ENCODE data around the gene BOLA2B. TPM values are rescaled to one million over a fixed set of nuclear protein-coding genes. Genes with fewer than 3 reads are reported as not detected.
"Not testable (repeated sequence)": the region's sequence is repeated elsewhere in the genome, so short reads cannot be mapped to it uniquely, and the experiment has no call there.

Gene BOLA2B
- total RNA-seq, 1 donor from 2014 or later, result 77.7 TPM

DNA sequence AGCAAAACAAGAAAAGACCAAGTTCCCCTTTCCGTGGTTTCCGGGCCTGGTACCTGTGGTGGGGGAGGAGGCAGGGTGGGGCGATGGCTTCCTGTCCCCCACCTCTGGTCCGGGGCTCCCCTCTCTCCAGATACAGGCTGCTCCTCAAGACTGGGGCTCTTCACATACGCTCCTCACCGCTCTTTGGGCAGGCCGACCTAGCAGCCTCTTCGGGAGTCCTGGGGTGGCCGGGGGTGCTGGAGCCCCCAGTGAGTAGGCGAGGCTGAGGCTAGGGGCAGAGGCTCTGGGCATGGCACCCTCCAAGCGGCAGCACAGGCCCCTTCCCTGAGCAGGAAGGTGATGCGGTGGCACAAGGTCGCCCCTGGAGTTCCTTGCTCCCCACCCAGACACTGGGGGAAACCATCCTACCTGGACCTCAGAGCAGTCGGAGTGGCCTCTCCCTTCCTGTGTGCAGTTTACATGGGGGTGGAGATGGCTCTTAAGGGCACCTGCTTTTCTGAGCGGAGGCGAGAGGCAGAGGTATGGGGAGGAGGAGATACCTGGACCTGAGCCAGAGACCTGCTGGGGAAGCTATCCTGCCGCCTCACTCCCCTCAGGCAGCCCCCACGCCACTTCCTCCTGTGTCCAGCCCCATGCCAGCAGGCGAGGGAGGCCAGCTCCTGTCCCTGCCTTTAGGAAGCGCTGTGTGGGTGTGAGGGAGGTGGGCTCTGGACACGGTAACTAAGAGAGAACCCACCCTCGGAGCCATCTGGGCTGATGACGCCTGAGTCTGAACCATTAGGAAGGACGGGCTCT is 9.2 kb downstream of the BOLA2B start:
- DNase-seq (ENCODE audit: low read depth), result no peak

DNA sequence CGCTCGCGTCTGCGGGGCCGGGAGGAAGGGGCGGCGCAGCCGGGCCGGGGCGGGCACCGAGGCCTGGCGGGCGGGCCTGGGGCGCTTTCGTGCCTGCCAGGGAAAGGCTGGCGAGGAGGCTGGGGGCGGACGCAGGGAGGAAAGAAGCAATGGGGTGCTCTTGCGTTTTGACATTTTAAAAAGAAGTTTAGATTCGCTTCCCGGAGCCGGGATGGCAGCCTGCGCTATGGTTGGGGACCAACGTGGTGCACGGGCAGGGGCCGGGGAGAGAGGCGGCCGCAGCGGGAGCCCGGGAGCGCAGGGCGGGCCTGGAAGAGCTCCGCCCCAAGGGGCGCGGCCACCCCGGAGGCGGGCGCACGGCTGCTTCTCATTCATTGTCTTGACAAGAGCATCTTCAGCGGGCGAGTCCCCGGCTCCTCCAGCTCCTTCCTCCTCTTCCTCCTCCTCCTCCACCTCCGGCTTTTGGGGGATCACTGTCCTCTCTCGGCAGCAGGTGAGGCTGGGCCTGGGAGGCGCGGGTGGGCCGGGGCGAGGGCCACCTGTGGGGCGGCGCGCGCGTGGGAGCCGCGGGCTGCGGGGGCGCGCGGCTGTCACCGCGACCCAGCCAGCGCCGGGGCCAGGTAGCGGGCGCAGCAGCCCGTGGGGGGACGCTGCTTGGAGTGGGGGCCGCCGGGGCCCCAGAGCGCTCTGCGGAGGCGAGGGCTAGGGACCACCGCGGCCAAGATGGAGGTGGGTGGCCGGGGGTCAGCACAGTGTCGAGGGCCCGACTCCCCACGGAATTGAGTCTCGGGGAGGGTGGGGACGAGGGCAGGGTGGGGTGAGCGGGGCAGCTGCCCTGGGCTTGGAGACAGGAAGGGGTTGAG is 10.0 kb downstream of the BOLA2B start, which contains the start of gene CORO1A:
CORO1A (plus strand) TSS at position 370 of the 863 bp plus-strand sequence. CDS start 1,608 bp downstream, outside the sequence.
- peak; percentile 29 for DNase-seq (ENCODE audit: low read depth)

DNA sequence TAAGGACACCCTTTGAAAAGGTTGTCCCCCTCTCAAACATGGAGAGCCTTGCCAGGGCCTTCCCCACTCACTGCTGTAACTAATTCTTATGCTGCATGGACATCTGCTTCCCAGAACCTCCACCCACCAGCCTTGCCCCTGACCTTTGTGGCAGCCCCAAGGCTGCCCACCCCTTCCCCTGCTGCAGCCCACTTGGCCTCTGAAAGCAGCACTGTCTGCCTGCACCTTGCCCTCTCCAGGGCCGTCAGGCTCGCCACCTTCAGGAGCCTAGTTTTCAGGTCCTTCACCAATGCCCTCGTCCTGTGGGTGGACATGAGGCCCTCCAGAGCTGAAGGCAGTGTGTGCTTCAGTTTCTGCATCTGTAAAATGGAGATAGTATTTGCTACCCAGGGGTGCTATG is 12.7 kb downstream of the BOLA2B start:
- no peak for DNase-seq (ENCODE audit: low read depth)

DNA sequence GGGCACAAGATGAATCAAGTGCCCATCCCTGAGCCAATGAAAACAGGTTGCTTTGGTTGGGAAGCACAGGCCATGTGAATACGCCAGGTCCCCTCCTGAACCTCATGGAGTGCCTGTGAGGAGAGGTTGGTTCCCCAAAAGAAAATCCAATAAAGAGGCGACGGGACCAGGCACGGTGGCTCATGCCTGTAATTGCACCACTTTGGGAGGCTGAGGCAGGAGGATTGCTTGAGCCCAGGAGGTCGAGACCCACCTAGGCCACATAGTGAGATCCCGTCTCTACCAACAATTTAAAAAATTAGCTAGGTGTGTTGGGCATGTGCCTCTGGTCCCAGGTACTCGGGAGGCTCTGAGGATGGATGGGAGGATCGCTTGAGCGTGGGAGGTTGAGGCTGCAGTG is 13.5 kb downstream of the BOLA2B start:
- DNase-seq (ENCODE audit: low read depth), result no peak

DNA sequence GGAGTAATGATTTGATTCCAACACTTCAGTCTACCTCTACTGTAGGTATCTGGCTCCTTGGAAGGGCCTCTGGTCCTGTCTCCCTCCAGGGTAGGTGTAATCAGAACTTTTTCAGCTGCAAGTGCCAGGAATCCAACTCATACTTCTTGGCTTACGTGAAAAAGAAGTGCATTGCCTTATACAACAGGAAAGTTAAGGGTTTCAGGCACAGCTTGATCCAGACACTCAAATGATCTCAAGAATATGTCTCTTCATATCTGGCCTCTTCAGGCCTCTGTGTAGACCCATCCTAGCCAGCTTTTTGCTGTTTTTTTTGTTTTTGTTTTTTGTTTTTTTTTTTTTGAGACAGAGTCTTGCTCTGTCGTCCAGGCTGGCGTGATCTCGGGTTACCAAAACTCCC is 14.3 kb downstream of the BOLA2B start:
- no peak for DNase-seq (ENCODE audit: low read depth)

DNA sequence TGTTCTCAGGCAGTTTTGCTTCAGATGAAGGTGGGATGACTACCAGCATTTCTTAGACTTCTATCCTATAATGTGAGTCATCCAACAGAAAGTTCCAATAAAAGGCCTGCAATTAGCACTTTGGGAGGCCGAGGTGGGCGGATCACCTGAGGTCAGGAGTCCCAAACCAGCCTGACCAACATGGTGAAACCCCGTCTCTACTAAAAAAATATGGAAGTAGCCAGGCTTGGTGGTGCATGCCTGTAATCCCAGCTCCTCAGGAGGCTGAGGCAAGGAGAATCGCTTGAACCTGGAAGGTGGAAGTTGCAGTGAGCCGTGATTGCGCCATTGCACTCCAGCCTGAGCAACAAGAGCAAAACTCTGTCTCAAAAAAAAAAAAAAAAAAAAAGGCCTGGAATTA is 16.6 kb downstream of the BOLA2B start:
- DNase-seq (ENCODE audit: low read depth), result not testable (repeated sequence)

DNA sequence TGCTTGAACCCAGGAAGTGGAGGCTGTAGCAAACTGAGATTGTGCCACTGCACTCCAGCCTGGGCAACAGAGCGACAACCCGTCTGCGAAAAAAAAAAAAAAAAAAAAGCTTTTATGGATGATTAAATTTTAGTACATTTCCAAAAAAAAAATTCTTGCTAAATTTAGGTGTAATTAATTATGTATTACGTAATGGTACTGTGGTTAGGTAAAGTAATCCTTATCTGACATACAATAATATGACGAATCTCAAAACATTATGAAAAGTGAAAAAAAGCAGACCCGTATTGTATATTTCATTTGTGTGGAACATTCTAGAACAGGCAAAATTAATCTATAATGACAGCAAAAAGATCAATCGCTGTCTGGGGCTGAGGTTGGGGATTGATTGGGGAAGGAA is 20.4 kb downstream of the BOLA2B start:
- no peak for DNase-seq (ENCODE audit: low read depth)

DNA sequence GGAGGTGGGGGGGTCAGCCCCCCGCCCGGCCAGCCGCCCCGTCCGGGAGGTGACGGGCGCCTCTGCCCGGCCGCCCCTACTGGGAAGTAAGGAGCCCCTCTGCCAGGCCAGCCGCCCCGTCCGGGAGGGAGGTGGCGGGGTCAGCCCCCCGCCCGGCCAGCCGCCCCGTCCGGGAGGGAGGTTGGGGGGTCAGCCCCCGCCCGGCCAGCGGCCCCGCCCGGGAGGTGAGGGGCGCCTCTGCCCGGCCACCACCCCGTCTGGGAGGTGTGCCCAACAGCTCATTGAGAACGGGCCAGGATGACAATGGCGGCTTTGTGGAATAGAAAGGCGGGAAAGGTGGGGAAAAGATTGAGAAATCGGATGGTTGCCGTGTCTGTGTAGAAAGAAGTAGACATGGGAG is 23.3 kb downstream of the BOLA2B start:
- not testable (repeated sequence) for DNase-seq (ENCODE audit: low read depth)

DNA sequence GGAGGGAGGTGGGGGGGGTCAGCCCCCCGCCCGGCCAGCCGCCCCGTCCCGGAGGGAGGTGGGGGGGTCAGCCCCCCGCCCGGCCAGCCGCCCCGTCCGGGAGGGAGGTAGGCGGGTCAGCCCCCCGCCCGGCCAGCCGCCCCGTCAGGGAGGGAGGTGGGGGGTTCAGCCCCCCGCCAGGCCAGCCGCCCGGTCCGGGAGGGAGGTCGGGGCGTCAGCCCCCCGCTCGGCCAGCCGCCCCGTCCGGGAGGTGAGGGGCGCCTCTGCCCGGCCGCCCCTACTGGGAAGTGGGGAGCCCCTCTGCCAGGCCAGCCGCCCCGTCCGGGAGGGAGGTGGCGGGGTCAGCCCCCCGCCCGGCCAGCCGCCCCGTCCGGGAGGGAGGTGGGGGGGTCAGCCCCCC is 24.1 kb downstream of the BOLA2B start:
- not testable (repeated sequence) for DNase-seq (ENCODE audit: low read depth)

DNA sequence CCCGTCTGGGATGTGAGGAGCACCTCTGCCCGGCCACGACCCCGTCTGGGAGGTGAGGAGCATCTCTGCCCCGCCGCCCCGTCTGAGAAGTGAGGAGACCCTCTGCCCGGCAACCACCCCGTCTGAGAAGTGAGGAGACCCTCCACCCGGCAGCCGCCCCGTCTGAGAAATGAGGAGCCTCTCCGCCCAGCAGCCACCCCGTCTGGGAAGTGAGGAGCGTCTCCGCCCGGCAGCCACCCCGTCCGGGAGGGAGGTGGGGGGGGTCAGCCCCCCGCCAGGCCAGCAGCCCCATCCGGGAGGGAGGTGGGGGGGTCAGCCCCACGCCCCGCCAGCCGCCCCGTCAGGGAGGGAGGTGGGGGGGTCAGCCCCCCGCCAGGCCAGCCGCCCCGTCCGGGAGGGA is 24.7 kb downstream of the BOLA2B start:
- not testable (repeated sequence) for DNase-seq (ENCODE audit: low read depth)

DNA sequence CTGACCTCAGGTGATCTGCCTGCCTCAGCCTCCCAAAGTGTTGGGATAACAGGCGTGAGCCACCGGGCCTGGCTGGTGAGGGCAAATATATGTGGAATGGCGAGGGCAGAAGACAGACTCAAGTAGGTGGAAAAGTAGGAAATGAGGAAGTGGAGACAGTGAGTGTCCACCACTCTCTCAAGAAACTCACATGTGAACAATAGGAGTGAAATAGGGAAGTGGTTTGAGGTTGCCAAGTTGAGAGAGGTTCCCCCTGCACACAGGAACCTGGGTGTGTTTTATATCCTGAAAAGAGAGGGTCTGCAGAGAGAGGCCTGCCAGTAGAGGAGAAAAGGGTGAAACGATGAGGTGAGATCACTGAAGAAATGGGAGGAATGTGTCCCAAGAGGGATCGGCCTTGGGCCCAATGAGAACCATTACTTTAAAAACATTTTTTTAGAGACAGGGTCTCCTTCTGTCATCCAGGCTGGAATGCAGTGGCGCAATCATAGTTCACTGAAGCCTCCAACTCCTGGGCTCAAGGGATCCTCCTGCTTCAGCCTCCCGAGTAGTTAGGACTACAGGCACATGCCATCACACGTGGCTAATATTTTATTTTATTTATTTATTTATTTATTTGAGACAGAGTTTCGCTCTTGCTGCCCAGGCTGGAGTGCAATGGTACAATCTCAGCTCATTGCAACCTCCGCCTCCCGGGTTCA is 27.1 kb downstream of the BOLA2B start:
- no peak for DNase-seq (ENCODE audit: low read depth)

DNA sequence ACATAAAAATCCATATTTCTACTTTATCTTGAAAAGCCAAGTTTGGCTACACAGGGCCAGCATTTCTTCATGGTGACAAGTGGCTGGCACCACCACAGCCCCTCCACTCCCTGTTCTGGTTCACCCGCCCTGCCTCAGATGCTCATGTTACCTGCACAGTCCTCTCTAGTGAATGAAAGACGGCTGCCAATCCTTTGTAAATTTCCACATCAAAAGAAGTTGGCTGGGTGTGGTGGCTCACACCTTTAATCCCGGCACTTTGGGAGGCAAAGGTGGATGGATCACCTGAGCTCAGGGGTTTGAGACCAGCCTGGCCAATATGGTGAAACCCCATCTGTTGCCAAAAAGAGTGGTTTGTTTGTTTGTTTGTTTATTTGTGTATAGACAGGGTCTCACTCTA is 29.9 kb downstream of the BOLA2B start:
- DNase-seq (ENCODE audit: low read depth), result no peak

DNA sequence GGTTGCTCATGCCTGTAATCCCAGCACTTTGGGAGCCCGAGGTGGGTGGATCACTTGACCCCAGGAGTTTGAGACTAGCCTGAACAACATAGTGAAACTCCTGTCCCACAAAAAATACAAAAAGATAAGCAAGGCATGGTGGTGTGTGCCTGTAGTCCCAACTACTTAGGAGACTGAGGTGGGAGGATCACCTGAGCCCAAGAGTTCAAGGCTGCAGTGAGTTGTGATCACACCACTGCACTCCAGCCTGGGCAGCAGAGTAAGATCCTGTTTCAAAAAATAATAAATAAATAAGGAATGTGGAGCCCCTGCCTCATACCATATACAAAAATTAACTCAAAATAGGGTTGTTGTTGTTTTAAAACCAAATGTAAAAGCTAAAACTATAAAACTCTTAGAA is 36.3 kb downstream of the BOLA2B start:
- no peak for DNase-seq (ENCODE audit: low read depth)

DNA sequence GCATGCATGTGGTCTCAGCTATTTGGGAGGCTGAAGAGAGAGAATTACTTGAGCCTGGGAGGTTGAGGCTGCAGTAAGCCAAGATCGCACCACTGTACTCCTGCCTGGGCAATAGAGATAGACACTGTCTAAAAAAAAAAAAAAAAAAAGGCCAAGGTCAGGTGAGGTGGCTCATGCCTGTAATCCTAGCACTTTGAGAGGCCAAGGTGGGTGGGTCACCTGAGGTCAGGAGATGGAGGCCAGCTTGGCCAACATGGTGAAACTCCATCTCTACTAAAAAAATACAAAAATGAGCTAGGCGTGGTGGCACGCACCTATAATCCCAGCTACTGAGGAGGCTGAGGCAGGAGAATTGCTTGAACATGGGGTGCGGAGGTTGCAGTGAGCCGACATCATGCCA is 38.3 kb downstream of the BOLA2B start:
- no peak for DNase-seq (ENCODE audit: low read depth)

DNA sequence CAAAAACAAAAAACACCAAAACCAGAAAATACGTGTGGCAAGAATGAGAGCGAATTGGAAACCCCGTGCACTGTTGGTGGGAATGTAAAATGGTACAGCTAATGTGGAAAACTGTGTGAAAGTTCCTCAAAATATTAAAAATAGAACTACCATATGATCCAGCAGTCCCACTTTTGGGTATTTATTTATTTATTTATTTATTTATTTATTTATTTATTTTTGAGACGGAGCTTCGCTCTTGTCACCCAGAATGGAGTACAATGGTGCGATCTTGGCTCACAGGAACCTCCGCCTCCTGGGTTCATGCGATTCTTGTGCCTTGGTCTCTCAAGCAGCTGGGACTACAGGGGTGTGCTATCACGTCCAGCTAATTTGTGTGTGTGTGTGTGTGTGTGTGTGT is 40.9 kb downstream of the BOLA2B start:
- DNase-seq (ENCODE audit: low read depth), result no peak

DNA sequence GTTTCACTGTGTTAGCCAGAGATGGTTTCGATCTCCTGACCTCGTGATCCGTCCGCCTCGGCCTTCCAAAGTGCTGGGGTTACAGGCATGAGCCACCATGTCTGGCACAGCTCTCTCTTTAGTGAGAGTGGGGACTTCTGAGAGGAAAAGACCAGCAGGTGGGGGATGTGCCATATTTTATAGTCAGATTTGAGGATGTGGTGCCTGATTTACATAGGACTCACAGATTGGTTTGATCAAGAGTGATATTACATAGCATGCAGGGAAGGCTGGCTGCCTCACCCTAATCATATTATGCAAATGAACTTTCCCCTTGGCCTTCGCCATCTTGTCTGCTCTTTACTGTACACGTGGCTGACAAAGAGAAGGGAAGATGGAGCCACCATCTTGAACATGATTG is 42.4 kb downstream of the BOLA2B start:
- DNase-seq (ENCODE audit: low read depth), result no peak

DNA sequence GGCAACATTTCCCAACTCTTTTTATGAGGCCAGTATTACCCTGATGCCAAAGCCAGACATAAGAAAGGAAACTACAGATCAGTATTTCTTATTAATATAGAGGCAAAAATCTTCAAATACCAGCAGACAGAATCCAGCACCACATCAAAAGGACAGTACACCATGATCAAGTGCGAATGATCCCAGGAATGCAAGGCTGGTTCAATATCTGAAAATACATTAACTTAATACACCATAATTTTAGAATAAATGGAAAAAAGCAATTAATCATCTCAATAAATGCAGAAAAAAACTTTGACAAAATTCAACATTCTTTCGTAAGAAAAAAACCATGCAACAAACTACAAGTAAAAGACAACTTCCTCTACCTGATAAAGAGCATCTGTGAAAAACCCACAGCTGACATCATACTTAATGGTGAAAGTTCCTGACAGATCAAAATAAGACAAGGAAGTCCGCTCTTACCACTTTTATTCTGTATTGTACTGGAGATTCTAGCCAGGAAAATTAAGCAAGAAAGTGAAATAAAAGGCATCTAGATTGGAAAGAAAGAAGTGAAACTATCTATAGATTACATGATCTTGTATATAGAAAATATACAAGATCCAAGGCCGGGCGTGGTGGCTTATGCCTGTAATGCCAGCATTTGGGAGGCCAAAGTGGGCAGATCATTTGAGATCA is 44.1 kb downstream of the BOLA2B start:
- no peak for DNase-seq (ENCODE audit: low read depth)

DNA sequence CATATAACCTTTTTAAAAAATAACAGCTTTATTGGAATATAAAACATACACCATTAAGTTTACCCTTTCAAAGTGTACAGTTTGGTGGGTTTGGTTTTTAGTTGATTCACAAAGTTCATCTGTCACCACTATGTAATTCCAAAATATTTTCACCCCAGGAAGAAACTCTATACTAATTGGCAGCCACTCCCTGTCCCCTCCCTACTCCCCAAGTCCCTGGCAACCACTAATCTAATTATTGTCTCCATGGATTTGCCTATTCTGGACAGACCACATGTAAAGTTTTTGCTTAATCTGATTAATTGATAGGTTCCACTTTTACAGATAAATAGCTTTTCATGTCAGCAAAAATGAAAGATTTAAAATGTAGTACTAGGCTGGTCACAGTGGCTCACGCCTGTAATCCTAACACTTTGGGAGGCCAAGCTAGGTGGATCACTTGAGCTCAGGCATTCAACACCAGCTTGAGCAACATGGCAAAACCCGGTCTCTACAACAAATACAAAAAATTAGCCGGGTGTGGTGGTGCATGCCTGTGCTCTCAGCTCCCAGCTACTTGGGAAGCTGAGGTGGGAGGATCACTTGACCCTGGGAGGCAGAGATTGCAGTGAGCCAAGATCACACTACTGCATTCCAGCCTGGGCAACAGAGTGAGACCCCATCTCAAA is 45.5 kb downstream of the BOLA2B start:
- DNase-seq (ENCODE audit: low read depth), result no peak

DNA sequence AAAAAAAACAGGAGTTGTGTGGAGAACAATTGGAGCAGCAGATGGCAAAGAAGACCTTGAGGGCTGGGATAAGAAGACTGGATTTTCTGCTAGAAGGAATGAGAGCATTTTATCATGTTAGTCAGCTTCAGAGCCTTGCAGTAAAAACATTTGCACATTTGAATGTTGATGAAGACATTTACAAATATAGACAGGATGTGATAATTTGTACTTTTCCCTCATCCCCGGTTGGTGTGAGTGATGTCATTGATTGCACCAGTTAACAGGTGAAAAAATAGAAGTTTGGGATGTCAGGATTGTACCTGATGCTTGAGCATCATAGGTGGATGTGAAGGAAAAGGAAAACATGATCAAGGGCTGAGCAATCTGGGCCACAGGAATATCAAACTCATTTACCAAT is 47.8 kb downstream of the BOLA2B start:
- DNase-seq (ENCODE audit: low read depth), result no peak

DNA sequence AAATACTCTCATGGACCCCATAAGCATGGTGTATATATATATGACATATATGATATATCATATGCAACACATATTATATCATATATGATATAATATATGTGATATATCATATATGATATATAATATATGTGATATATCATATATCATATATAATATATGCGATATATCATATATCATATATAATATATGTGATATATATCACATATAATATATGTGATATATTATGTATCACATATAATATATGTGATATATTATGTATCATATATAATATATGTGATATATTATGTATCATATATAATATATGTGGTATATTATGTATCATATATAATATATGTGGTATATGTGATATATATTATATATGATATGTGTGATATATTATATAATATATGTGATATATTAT is 48.5 kb downstream of the BOLA2B start:
- no peak for DNase-seq (ENCODE audit: low read depth)

DNA sequence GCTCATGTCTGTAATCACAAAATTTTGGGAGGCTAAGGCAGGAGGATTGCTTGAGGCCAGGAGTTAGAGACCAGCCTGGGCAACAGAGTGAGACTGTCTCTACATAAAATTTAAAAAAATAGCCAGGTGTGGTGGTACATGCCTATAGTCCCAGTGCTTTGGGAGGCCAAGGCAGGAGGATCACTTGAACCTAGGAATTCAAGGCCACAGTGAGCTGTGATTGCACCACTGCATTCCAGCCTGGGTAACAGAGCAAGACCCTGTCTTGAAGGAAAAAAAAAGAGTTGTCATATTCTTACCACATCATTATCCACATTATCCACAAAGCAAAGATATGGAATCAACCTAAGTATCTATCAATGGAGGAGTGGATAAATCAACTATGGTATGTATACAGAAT is 49.4 kb downstream of the BOLA2B start:
- DNase-seq (ENCODE audit: low read depth), result no peak
